HG03066 (cell line): Measurements from ENCODE around the gene BLCAP.
A peak's percentile ranks its signal among the peaks of the same experiment; 100 is the strongest.
"Not testable (repeated sequence)": the region's sequence is repeated elsewhere in the genome, so short reads cannot be mapped to it uniquely, and the experiment has no call there.

Experiments used
- ATAC-seq: cut with Tn5 transposase; IDR thresholded peaks from one replicate; pipeline ENCODE4 v1.9.1; 2021; ENCODE audit warnings: low read depth; ENCODE audit not compliant: unreplicated experiment

Gene BLCAP

GRCh38 chr20:37558779-37559178 lies 31.1 kb upstream of the BLCAP start:
- no peak for ATAC-seq

GRCh38 chr20:37558306-37558705 lies 30.6 kb upstream of the BLCAP start:
- ATAC-seq: no peak

GRCh38 chr20:37556538-37556937 lies 28.9 kb upstream of the BLCAP start:
- no peak for ATAC-seq

- not testable (repeated sequence) for ATAC-seq
Measured at GRCh38 chr20:37554721-37555298, 27.1 kb upstream of the BLCAP start.

GRCh38 chr20:37552415-37552814 lies 24.7 kb upstream of the BLCAP start:
- no peak for ATAC-seq

- not testable (repeated sequence) for ATAC-seq
Measured at GRCh38 chr20:37551660-37552059, 24.0 kb upstream of the BLCAP start.

- not testable (repeated sequence) for ATAC-seq
Measured at GRCh38 chr20:37550101-37550920, 22.6 kb upstream of the BLCAP start.

- ATAC-seq: no peak
Measured at GRCh38 chr20:37547912-37548311, 20.2 kb upstream of the BLCAP start.

GRCh38 chr20:37545516-37545915 lies 17.8 kb upstream of the BLCAP start:
- no peak for ATAC-seq

- ATAC-seq: no peak
Measured at GRCh38 chr20:37544386-37544785, 16.7 kb upstream of the BLCAP start.

GRCh38 chr20:37543828-37544227 lies 16.2 kb upstream of the BLCAP start:
- no peak for ATAC-seq

- no peak for ATAC-seq
Measured at GRCh38 chr20:37542281-37542680, 14.6 kb upstream of the BLCAP start.

- no peak for ATAC-seq
Measured at GRCh38 chr20:37541326-37541725, 13.7 kb upstream of the BLCAP start.

- not testable (repeated sequence) for ATAC-seq
Measured at GRCh38 chr20:37540838-37541237, 13.2 kb upstream of the BLCAP start.

GRCh38 chr20:37540001-37540400 lies 12.3 kb upstream of the BLCAP start:
- ATAC-seq: no peak

- ATAC-seq: no peak
Measured at GRCh38 chr20:37539424-37539823, 11.7 kb upstream of the BLCAP start.

GRCh38 chr20:37538003-37538402 lies 10.3 kb upstream of the BLCAP start:
- no peak for ATAC-seq

GRCh38 chr20:37537505-37537904 lies 9.8 kb upstream of the BLCAP start:
- ATAC-seq: no peak

- no peak for ATAC-seq
Measured at GRCh38 chr20:37535443-37536132, 7.9 kb upstream of the BLCAP start.

- ATAC-seq: peak; percentile 65
Measured at GRCh38 chr20:37534401-37535157, 6.9 kb upstream of the BLCAP start.

- no peak for ATAC-seq
Measured at GRCh38 chr20:37533154-37533715, 5.6 kb upstream of the BLCAP start.
